ENCODE measurements around the gene CUTA.
A peak's percentile ranks its signal among the peaks of the same experiment; 100 is the strongest.
"Not testable (repeated sequence)": the region's sequence is repeated elsewhere in the genome, so short reads cannot be mapped to it uniquely, and the experiment has no call there.

CUTA gene

GRCh38 chr6:33399881-33400280 lies 18.0 kb downstream of the CUTA start:
- DNase-seq: not testable (repeated sequence)

- DNase-seq: not testable (repeated sequence)
These were observed 19.3 kb downstream of the CUTA start for GRCh38 chr6:33398601-33399000.

- no peak for DNase-seq
These were observed 20.4 kb downstream of the CUTA start for GRCh38 chr6:33397541-33397940.

- DNase-seq: no peak
These were observed 24.9 kb downstream of the CUTA start for GRCh38 chr6:33392979-33393378.

- DNase-seq: no peak
These were observed 25.3 kb downstream of the CUTA start for GRCh38 chr6:33392595-33392948.

GRCh38 chr6:33391922-33392594 lies 25.8 kb downstream of the CUTA start:
- no peak for DNase-seq

- DNase-seq: peak; percentile 99
These were observed 26.5 kb downstream of the CUTA start, which contains the start of gene KIFC1 for GRCh38 chr6:33391278-33391921. KIFC1 (plus strand) TSS chr6:33391823; CDS start chr6:33391986, 163 bp downstream.

- no peak for DNase-seq
These were observed 27.1 kb downstream of the CUTA start for GRCh38 chr6:33390767-33391277.

GRCh38 chr6:33390173-33390572 lies 27.7 kb downstream of the CUTA start:
- no peak for DNase-seq

- DNase-seq: no peak
These were observed 33.3 kb downstream of the CUTA start for GRCh38 chr6:33384581-33385020.

GRCh38 chr6:33383427-33384185 lies 34.3 kb downstream of the CUTA start:
- no peak for DNase-seq

GRCh38 chr6:33380272-33380981 lies 37.5 kb downstream of the CUTA start:
- no peak for DNase-seq

- not testable (repeated sequence) for DNase-seq
These were observed 38.7 kb downstream of the CUTA start for GRCh38 chr6:33379184-33379583.

- no peak for DNase-seq
These were observed 40.7 kb downstream of the CUTA start for GRCh38 chr6:33377171-33377570.

- no peak for DNase-seq
These were observed 42.7 kb downstream of the CUTA start for GRCh38 chr6:33375143-33375671.

GRCh38 chr6:33373960-33374910 lies 43.7 kb downstream of the CUTA start:
- no peak for DNase-seq

- DNase-seq: no peak
These were observed 45.3 kb downstream of the CUTA start for GRCh38 chr6:33372526-33373123.

GRCh38 chr6:33371901-33372300 lies 46.0 kb downstream of the CUTA start:
- DNase-seq: not testable (repeated sequence)

GRCh38 chr6:33367715-33368025 lies 50.2 kb downstream of the CUTA start:
- not testable (repeated sequence) for DNase-seq

GRCh38 chr6:33367009-33367714 lies 50.7 kb downstream of the CUTA start:
- no peak for DNase-seq
